ENCODE data around the gene OTOP1. TPM values are rescaled to one million over a fixed set of nuclear protein-coding genes. Genes with fewer than 3 reads are reported as not detected.
"Not testable (repeated sequence)": the region's sequence is repeated elsewhere in the genome, so short reads cannot be mapped to it uniquely, and the experiment has no call there.

Gene OTOP1
- total RNA-seq, 4 donors from 2014 or later = not detected

DNA sequence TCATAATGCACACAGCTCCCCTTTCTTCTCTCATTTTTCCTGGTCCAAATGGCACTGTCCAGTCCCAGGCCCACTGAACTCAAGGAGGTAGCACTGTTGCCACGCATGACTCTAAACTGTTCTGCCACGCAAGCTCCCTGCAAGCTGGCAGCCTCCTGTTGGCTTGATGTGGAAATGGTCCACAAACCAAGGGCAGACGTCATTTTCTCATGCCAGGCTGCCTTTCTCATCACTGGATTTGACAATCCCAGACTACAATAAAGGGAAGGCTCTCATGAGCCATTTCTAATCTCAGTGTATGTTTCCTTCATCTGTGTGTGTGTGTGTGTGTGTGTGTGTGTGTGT, 22.4 kb downstream of the OTOP1 start:
- H3K27ac ChIP-seq = no peak overlapping the region
- TF ChIP-seq, protein P1, sequence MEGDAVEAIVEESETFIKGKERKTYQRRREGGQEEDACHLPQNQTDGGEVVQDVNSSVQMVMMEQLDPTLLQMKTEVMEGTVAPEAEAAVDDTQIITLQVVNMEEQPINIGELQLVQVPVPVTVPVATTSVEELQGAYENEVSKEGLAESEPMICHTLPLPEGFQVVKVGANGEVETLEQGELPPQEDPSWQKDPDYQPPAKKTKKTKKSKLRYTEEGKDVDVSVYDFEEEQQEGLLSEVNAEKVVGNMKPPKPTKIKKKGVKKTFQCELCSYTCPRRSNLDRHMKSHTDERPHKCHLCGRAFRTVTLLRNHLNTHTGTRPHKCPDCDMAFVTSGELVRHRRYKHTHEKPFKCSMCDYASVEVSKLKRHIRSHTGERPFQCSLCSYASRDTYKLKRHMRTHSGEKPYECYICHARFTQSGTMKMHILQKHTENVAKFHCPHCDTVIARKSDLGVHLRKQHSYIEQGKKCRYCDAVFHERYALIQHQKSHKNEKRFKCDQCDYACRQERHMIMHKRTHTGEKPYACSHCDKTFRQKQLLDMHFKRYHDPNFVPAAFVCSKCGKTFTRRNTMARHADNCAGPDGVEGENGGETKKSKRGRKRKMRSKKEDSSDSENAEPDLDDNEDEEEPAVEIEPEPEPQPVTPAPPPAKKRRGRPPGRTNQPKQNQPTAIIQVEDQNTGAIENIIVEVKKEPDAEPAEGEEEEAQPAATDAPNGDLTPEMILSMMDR (IDR thresholded peaks at IDR 0.05) = no peak
- TF ChIP-seq POLR2A (IDR thresholded peaks at IDR 0.05) = no peak
- DNase-seq = no peak
- H3K9me3 ChIP-seq = no peaks in the 10 kb centered on the region
- H3K4me1 ChIP-seq = no peaks in the 10 kb centered on the region
- H3K27me3 ChIP-seq = no peaks in the 10 kb centered on the region
- H3K4me3 ChIP-seq = no peak overlapping the region
- no peaks in the 10 kb centered on the region for H3K36me3 ChIP-seq

DNA sequence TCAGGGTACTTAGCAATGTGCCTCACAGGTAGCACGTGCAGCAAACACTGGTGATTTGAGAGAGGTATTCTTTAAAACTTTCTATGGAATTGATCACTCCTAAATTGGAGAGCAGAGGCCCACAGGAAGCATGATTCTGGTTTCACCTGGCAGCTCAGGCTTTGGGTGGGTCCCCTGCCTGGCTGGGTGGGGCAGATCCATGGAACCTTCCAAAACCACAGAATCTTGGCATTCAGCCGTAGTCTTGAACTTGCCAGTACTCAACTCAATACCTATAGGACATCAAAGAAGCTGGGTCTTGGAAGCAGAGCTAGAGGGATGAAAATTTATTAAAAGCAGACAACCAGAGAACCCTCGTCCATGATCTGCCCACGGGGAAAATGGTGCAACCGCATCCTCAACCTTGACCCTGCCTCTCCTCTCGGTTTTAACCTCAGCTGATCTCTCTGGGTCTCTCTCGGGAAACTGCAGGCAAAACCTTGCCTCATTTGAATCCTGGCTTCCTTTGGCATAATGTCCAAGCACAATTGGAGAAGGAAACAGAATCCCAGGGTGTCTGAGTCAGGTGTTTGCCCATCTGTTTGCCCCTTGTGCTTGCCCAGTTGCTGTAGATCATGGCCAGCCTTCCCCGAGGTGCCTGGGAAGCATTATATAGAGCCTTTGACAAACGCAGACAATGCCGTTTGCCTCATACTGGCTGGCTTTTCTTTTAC, 22.9 kb downstream of the OTOP1 start:
- Histone ChIP-seq H3K9me3 (no peaks in the 10 kb centered on the region), H3K36me3 (no peaks in the 10 kb centered on the region), H3K4me1 (no peaks in the 10 kb centered on the region), H3K27me3 (no peaks in the 10 kb centered on the region), H3K4me3 (no peak overlapping the region), H3K27ac (no peak overlapping the region)
- no peak for TF ChIP-seq POLR2A (IDR thresholded peaks at IDR 0.05)
- TF ChIP-seq, protein P1 (IDR thresholded peaks at IDR 0.05) = no peak
- DNase-seq = no peak

DNA sequence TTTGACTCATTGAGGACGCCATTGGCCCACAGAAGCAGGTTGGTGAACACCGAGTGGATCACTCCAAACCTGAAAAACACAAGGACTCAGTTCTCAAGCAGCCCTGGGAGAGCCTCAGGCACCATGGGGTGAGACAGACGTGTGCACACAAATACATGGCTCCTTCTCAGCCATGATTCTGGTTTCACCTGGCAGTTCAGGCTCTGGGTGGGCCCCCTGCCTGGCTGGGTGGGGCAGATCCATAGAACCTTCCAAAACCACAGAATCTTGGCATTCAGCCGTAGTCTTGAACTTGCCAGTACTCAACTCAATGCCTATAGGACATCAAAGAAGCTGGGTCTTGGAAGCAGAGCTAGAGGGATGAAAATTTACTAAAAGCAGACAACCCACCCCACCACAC, 24.2 kb downstream of the OTOP1 start:
- TF ChIP-seq POLR2A (IDR thresholded peaks at IDR 0.05) = no peak
- TF ChIP-seq, protein P1 (IDR thresholded peaks at IDR 0.05) = no peak
- Histone ChIP-seq H3K27me3 (no peaks in the 10 kb centered on the region), H3K4me1 (no peaks in the 10 kb centered on the region), H3K9me3 (no peaks in the 10 kb centered on the region), H3K36me3 (no peaks in the 10 kb centered on the region), H3K4me3 (no peak overlapping the region), H3K27ac (no peak overlapping the region)
- no peak for DNase-seq

DNA sequence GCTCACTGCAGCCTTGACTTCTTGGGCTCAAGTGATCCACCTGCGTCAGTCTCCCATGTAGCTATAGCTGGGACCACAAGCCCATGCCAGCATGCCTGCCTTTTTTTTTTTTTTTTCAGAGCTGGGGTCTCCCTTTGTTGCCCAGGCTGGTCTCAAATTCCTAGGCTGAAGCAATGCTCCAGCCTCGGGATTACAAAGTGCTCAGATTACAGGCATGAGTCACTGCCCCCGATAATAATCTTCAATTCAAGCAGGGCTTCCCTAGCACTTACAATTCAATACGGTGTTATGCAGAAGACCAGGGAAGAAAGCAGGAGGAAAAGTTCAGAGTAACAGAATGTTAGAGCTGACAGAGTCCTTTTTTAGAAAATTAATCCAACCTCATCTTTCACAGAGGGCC, 26.1 kb downstream of the OTOP1 start:
- Histone ChIP-seq H3K4me3 (no peak overlapping the region), H3K27me3 (no peaks in the 10 kb centered on the region), H3K27ac (no peak overlapping the region), H3K36me3 (no peaks in the 10 kb centered on the region), H3K4me1 (no peaks in the 10 kb centered on the region), H3K9me3 (no peaks in the 10 kb centered on the region)
- no peak for DNase-seq
- no peak for TF ChIP-seq POLR2A (IDR thresholded peaks at IDR 0.05)
- TF ChIP-seq, protein P1 (IDR thresholded peaks at IDR 0.05) = no peak

DNA sequence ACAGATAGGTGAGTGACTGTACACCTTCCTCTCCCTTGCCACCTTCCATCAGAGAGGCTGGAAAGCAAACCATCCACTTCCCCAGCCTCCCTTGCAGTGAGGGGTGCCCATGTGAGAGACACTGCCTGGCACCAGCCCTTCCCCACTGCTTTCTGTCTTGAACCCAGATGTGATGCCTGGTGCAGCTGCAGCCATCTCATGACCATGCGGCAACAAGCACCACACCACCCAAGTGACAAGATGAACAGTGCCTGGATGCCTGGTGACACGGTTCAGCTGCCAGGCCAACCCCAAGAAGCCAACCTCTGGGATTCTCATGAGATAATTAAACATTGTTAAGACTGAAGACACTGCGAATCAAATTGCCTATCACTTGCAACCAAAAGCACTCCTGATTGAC, 31.4 kb downstream of the OTOP1 start:
- Histone ChIP-seq H3K4me1 (no peaks in the 10 kb centered on the region), H3K36me3 (no peaks in the 10 kb centered on the region), H3K27ac (no peak overlapping the region), H3K4me3 (no peak overlapping the region), H3K9me3 (no peaks in the 10 kb centered on the region), H3K27me3 (no peaks in the 10 kb centered on the region)
- TF ChIP-seq, protein P1 (IDR thresholded peaks at IDR 0.05) = no peak
- no peak for TF ChIP-seq POLR2A (IDR thresholded peaks at IDR 0.05)
- no peak for DNase-seq

DNA sequence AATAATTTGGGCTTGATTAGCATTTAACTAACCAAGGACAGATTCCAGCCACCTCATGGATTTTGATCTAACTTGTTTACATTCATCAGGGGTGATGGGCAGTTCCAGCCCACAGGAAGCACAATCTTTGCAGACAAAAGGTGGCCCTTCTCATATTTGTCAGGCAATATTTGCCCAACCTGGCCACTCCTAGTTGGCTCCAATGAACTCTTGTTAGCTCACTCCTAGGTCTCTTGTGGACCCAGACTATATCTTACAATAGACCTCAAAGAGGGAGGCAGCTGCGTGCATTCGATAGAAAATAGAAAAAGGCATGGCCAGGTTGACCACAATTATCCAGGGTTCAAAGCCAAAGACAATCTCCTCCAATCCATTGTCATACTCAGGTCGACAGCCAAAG, 38.2 kb downstream of the OTOP1 start:
- H3K27ac ChIP-seq, H3K4me3 ChIP-seq, H3K36me3 ChIP-seq, H3K9me3 ChIP-seq, DNase-seq, H3K27me3 ChIP-seq, H3K4me1 ChIP-seq: not testable (repeated sequence)

All from Peyer's patch (tissue), 4 donors.